Spleen (tissue), 7 donors: Measurements from ENCODE around the gene MYO3B.

Experiments
- CTCF ChIP-seq, 11 experiments: fragments of 200-600 bp in 7 of 11; fragments of 450-650 bp in 4 of 11; sonication (generic) in 4 of 11; IDR thresholded peaks in 8 of 11; conservative IDR thresholded peaks in 3 of 11; 1 replicate in 7 of 11; 2 replicates in 4 of 11; pipeline versions ENCODE4 v1.4.0 to v1.8.0; 2016 to 2021; ENCODE audit warnings: antibody characterized with exemption in 11 of 11, inconsistent platforms in 4 of 11, mild to moderate bottlenecking in 1 of 11
- POLR2A ChIP-seq, 3 donors: fragments of 450-650 bp; IDR thresholded peaks; one replicate each; pipeline ENCODE4 v1.5.1; 2017; ENCODE audit warnings: antibody characterized with exemption in 3 of 3, mild to moderate bottlenecking in 1 of 3
- POLR2AphosphoS5 ChIP-seq, 3 donors: sonication (generic); formaldehyde crosslinking; IDR thresholded peaks; one replicate each; pipeline ENCODE4 v1.5.1; 2017; ENCODE audit warnings: antibody characterized with exemption in 3 of 3
- donor health status: DM: no; HTN: no; CAD: no; lungs with moderate emphysema.
- donor health status: DM: no; HTN: no; CAD: no.
- donor health status: DM: no; HTN: no; CAD: no.

- TF ChIP-seq CTCF (IDR thresholded peaks at IDR 0.05 in 8 of 11, conservative IDR thresholded peaks at IDR 0.05 in 3 of 11) (no peak), POLR2AphosphoS5 (IDR thresholded peaks at IDR 0.05) (no peak), POLR2A (IDR thresholded peaks at IDR 0.05) (no peak)
These were observed 465.4 kb downstream of the MYO3B start for GRCh38 chr2:170643346-170643745.
